Hematopoietic multipotent progenitor cell treated with erythropoietin and hydrocortisone succinate and interleukin-3 and kit ligand, for 8 days (in vitro differentiated cells): Measurements from ENCODE around the gene TMEM147.

Experiments
- DNase-seq: peaks from one replicate; pipeline ENCODE4 v3.0.0-alpha.2; 2015

Gene TMEM147

GRCh38 chr19:35545001-35545854, at the start of gene TMEM147:
TMEM147 (plus strand) TSS chr19:35545626; CDS start chr19:35545740, 114 bp downstream.
- DNase-seq = peak; percentile 90

- DNase-seq = no peak
Measured at GRCh38 chr19:35497406-35497805, 48.0 kb upstream of the TMEM147 start.

GRCh38 chr19:35498220-35498619, 47.2 kb upstream of the TMEM147 start:
- no peak for DNase-seq

GRCh38 chr19:35498984-35499527, 46.4 kb upstream of the TMEM147 start:
- no peak for DNase-seq

GRCh38 chr19:35500611-35501010, 44.8 kb upstream of the TMEM147 start:
- no peak for DNase-seq

- no peak for DNase-seq
Measured at GRCh38 chr19:35501684-35502083, 43.7 kb upstream of the TMEM147 start.

- DNase-seq = no peak
Measured at GRCh38 chr19:35502751-35503150, 42.7 kb upstream of the TMEM147 start.

- DNase-seq = no peak
Measured at GRCh38 chr19:35506011-35506410, 39.4 kb upstream of the TMEM147 start.

- DNase-seq = no peak
Measured at GRCh38 chr19:35507561-35507960, 37.9 kb upstream of the TMEM147 start.

- DNase-seq = no peak
Measured at GRCh38 chr19:35508129-35508528, 37.3 kb upstream of the TMEM147 start.

- peak; percentile 9 for DNase-seq
Measured at GRCh38 chr19:35509018-35509652, 36.3 kb upstream of the TMEM147 start.

- peak; percentile 46 for DNase-seq
Measured at GRCh38 chr19:35509861-35510625, 35.4 kb upstream of the TMEM147 start.

- DNase-seq = no peak
Measured at GRCh38 chr19:35510626-35510964, 34.8 kb upstream of the TMEM147 start.

GRCh38 chr19:35511337-35511736, 34.1 kb upstream of the TMEM147 start:
- no peak for DNase-seq

GRCh38 chr19:35512831-35513627, 32.4 kb upstream of the TMEM147 start:
- no peak for DNase-seq

GRCh38 chr19:35513628-35514281, 31.7 kb upstream of the TMEM147 start, which contains the start of gene DMKN:
DMKN (minus strand) TSS chr19:35513649; CDS start chr19:35513475, 174 bp downstream.
- no peak for DNase-seq

- no peak for DNase-seq
Measured at GRCh38 chr19:35514282-35514809, 31.1 kb upstream of the TMEM147 start.

GRCh38 chr19:35516310-35516709, 29.1 kb upstream of the TMEM147 start:
- DNase-seq = no peak

- no peak for DNase-seq
Measured at GRCh38 chr19:35517342-35517741, 28.1 kb upstream of the TMEM147 start.

GRCh38 chr19:35518313-35518712, 27.1 kb upstream of the TMEM147 start:
- no peak for DNase-seq

GRCh38 chr19:35519291-35519690, 26.1 kb upstream of the TMEM147 start:
- no peak for DNase-seq
